Measurements from ENCODE around the gene DIAPH2.

The DIAPH2 gene

DNA sequence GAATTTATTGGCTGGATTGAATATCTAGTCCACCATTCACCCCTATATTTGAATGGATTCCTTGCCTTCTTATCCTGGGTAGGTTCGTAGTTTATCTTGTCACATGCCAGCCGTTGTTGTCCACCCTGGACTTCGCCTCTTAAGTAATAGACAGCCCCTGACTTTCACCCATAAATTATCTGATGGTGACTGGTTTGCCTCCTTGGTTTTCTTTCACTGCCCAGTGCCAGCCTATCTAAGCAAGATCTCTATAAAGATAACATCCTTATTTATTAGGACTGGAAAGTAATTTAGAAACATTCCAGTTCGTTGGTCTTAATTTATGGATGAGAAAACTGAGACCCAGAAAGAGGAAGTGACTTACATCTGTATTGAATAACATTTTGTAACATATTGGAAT, 609.4 kb downstream of the DIAPH2 start:
- DNase-seq (ENCODE audit: low spot score) (no peak), FAIRE-seq (no peak)

DNA sequence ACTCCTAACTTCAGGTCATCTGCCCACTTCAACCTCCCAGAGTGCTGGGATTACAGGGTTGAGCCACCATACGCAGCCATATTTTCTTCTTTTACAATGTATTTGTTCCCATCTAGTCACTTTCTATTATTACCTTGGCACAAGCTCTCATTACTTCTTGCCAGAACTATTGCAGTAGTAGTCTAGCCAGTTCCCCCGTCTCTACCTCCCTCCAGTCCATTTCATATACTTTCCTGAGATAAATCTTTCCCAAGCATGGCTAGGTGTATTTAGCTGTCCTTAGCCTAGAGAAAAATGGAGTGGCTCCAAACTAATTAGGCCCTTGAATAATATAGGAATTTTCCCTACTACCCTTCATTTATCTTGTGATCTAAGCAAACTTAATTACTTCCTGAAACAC, 611.3 kb downstream of the DIAPH2 start:
- DNase-seq (ENCODE audit: low spot score), result no peak
- FAIRE-seq, result no peak

DNA sequence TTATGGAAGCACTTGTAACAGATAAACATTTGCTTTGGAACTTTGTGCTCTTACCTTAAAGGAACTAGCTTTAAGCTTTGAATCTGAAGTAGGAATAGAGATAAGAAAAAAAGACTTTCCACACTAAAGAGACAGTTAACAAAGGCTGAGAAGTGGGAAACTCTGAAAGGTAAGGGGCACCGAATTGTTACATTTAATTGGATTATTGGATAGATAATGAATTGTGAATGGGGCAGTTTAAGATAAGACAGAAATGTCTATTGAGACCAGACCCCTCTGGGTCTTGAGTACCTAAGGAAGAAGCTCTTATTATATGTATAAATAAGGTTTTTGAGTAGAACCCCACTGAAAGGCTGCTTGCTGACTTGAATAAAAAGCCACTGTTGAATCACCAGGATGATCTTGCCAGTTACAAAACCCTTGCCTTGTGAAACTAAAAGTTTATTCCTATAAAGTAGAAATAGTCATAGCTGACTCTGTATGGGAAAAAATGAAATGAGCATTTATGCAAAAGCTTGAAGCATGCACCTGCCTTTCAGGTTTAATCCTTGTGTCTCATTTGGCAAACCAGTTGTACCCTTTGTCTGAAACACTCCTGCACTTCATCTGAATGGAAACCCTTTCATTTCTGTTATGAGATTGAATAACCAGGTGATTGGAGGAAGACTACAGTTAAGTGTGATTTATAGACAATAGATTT, 622.3 kb downstream of the DIAPH2 start:
- FAIRE-seq, result no peak
- no peak for DNase-seq (ENCODE audit: low spot score)

DNA sequence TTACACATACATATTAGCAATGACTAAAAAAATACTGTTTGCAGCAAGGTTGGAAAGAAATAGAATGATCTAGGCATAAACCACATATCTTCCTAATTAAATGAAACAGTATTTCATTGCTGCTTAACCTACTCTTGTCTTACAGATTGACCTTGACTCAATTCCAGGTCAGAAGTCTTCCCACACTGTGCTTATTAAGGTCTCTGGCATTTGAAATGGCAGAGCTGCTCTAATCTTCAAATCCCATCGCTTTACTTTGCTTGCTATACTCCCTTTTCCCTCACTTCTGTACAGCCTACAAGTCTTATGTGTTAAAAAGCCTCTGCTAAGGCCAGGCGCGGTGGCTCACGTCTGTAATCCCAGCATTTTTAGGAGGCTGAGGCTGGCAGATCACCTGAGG, 623.5 kb downstream of the DIAPH2 start:
- DNase-seq (ENCODE audit: low spot score) (no peak), FAIRE-seq (no peak)

DNA sequence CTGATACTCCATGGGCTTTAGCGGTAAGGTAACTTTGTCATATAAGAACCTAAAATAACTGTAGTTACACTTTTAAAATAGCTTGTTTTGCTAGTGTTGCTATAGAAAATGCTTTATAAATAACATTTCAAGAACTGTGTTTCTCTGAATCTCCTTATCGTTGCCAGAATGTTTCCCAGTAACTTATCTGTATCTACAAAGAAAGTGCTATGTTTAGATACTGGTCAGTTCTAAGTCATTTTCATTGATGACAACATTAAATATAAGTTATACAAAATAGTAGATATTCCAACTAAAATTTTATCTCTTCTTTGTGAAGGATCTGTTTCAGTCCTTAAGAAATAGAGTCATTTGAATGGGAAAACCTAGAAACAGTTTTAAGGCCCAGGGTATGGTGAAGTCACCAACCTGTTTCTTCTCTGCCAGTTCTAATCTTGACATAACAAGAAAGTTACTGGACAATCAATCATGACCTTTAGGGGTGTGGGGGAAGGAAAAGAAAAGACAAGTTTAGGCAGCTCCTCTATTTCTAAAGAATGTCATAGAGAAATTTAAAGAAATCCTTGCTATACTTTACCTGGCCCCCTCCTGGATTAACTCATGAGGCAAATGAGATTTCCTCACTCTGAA, 625.0 kb downstream of the DIAPH2 start:
- FAIRE-seq (no peak), DNase-seq (ENCODE audit: low spot score) (no peak)

DNA sequence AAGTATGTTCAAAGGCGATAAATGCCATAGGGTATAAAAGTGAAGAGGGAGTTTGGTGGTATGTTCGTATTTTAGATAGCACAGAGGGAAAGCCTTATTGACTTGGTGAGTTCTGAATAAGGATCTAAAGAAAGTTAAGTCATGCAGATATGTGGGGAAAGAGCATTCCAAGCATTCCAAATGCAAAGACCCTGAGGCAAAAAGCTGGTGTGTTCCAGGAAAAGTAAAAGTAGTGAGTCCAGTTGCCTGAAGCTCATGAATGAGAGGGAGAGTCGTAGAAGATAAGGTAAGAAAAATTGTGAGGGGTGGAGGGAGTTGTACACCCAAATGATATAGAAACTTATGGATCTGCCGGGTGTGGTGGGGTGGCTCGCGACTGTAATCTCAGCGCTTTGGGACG, 625.7 kb downstream of the DIAPH2 start:
- FAIRE-seq, result no peak

DNA sequence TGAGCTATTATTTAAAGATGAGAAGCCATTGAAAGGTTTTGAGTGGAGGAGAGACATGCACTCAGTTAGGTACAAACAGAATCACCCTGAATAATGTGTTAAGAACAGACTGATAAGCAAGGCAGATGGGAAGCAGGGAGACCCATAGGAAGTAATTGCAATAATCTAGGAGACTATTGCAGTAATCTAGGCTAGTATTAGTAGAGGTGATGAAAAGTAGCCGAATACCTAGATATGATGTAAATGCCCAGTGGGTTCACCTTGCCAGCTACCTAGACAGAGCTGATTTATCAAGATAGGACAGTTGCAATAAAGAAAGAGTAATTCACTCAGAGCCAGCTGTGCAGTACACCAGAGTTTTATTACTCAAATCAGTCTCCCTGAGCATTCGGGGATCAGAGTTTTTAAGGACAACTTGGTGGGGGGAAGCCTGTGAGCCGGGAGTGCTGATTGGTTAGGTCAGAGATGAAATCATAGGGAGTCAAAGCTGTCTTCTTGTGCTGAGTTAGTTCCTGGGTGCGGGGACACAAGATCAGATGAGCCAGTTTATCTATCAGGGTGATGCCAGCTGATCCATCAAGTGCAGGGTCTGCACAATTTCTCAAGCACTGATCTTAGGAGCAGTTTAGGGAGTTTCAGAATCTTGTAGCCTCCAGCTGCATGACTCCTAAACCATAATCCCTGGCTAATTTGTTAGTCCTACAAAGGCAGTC, 626.6 kb downstream of the DIAPH2 start:
- FAIRE-seq (no peak), DNase-seq (ENCODE audit: low spot score) (no peak)

More for the DNA sequence above, 625.7 kb downstream of the DIAPH2 start:
- no peak for DNase-seq (ENCODE audit: low spot score)

DNA sequence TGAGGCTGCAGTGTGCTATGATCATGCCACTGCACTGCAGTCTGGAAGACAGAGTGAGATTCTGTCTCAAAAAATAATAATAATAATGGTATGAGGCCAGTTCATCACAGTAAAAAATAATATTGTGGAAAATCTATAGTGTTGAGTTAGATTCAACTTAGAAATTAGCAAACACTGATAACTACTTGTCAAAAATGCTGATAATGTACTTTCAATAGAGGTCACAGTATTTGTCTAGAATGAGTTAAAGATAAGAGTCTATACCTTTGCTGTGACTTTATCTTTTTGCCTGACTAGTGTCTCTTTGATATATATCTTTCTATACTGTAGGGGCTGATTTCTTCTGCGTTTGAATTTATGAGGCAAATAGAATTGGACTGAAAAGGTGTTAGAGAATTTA, 629.7 kb downstream of the DIAPH2 start:
- FAIRE-seq (no peak), DNase-seq (ENCODE audit: low spot score) (no peak)

DNA sequence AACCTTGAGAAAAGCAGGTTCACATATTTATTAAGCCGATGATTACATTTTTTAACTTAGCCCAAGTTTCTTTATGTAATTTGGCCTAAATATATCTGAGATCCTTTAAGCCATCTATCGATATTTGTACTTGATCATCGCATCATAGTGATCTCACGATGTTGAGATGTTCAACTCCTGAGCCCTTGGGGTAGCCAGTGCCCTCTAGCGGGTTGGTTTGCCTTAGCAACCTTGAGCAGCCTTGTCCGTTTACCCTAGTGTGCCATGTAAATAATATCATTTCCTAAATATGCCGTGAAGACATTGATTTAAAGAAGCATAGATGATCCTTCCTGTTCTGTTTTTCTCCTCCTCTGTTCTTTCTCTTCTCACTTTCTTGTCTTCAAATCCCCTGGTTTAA, 631.3 kb downstream of the DIAPH2 start:
- DNase-seq (ENCODE audit: low spot score) (peak; percentile 1), FAIRE-seq (no peak)

DNA sequence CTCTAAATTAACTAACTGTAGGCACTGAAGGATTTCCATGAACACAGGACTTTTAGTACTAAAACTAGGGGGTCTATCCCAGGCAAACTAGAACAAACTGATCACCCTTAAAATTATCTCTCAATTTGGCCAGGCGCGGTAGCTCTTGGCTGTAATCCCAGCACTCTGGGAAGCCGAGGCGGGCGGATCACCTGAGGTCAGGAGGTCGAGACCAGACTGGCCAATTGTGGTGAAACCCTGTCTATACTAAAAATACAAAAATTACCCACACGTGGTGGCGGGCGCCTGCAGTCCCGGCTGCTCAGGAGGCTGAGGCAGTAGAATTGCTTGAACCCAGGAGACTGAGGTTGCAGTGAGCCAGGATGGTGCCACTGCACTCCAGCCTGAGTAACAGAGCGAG, 635.7 kb downstream of the DIAPH2 start:
- no peak for DNase-seq (ENCODE audit: low spot score)
- FAIRE-seq, result no peak

DNA sequence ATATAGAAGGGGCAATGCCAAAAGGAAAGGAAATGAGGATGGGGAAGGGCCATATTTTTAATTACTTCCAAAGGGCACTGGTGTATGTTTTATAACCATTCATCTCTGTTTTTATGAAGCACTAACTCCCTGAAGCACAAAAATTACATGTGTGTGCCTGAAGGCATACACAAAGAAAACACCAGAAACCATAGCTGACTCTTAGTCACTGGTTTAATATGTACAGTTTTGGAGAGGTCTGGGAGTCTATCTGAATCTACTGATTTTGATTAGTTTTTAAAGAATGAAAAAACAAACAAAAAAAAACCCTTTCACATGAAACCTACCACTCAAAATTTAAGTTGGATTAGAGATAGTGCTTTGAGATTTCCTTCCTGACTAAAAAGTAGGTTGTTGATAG, 637.8 kb downstream of the DIAPH2 start:
- FAIRE-seq, result no peak

DNA sequence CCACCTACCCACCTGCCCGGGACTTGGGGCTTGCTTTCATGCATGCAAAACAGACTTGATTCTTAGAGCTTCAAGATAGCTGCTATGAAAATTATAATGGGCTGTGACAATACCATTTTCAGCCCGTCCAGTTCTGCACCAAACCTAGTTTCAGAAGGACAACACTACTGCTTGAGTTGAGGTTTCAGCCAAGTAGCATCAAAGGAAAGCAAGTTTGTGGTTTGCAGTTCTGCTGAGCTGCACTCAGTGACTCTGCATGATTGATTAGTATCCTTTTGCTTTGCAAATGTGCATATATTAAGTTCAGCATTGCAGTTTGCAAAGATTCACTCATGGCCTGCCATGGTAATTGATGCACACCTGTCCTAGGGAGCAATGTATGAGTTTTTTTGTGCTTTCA, 641.8 kb downstream of the DIAPH2 start:
- DNase-seq (ENCODE audit: low spot score) (no peak), FAIRE-seq (no peak)

More for the DNA sequence above, 637.8 kb downstream of the DIAPH2 start:
- DNase-seq (ENCODE audit: low spot score), result no peak

DNA sequence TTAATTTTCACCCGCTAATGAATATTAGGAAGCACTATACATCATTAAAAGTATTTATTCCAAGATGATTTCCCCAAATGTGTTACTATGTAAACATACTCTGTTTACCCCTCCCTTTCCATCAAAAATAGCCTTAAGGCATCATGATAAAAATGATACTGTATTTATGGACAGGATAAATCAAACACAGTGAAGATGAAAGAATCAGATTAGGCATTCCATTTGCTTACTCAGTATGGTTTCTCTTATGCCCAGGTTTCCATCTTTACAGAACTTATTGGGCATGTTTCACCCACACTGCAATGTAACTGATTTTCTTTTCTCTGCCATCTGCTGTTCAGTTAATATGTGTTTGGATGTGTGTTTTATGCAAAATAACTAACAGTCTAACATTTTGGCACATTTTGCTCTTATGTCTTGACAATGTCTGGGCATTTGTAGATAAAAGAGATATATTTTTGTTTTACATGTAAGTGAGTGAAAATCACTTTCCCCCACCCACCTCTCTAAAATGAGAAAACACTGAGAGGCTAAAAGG, 644.3 kb downstream of the DIAPH2 start:
- no peak for DNase-seq (ENCODE audit: low spot score)
- no peak for FAIRE-seq

DNA sequence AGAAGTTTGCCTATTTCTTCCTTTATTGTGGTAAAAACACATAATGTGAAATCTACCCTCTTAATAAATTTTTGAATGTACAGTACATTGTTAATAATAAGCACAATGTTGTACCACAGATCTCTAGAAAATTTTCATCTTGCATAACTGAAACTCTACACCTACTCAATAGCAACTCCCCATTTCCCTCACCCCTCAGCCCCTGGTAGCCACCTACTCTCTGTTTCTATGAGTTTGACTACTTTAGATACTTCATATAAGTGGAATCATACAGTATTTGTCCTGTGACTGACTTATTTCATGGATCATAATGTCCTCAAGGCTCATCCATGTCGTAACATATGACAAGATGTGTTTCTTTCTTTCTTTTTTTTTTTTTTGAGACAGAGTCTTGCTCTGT, 645.5 kb downstream of the DIAPH2 start:
- DNase-seq (ENCODE audit: low spot score), result no peak
- FAIRE-seq, result no peak

DNA sequence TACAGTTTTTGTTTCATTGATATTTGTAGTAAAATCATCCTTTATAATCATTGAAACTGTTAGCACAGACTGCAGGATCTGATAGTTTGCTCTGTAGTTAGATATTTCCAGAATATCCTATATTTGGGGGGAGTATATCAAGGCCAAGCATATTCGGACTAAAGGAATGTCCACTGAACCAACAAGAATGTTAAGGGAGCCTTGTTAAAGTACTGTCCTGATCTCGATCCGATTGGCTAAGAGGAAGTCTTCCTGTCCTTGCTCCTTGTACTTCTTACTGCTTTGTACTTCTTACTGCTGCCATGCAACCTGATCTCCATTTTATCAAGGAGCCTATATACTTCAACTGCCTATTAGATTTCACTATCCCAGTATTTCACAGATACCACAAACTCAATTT, 648.3 kb downstream of the DIAPH2 start:
- DNase-seq (ENCODE audit: low spot score) (no peak), FAIRE-seq (no peak)

DNA sequence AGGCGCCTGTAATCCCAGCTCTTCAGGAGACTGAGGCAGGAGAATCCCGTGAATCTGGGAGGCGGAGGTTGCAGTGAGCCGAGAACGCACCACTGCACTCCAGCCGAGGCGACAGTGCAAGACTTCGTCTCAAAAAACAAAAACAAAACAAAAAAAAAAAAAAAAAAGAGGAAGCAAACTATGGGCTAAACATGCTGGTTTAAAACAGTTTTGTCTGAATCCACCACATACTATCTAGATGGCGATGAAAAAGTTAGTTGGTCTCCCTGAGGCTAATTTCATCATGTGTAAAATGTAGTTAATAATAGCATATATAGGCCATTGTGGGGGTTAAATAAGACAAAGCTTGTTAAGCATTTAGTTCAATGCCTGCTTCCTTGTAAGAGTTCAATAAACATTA, 650.2 kb downstream of the DIAPH2 start:
- DNase-seq (ENCODE audit: low spot score) (no peak), FAIRE-seq (no peak)

DNA sequence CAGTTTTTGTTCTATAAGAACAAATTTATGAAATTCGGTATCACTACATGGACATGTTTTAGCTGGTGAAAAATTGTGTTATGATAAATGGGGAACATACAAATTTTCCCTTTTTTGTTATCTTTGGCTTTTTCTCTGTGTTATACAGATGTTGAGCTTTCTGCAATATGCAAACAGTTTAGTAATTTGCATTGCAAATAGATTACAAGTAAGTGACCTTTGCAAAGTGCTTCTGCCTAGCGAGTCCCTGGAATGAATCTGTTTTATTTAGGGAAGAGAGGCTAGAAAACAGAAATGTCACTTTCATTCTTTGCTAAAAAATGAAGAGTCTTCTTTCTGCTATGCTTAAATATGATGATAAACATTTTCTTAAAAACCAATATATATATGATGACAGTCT, 660.1 kb downstream of the DIAPH2 start:
- DNase-seq (ENCODE audit: low spot score) (no peak), FAIRE-seq (no peak)

DNA sequence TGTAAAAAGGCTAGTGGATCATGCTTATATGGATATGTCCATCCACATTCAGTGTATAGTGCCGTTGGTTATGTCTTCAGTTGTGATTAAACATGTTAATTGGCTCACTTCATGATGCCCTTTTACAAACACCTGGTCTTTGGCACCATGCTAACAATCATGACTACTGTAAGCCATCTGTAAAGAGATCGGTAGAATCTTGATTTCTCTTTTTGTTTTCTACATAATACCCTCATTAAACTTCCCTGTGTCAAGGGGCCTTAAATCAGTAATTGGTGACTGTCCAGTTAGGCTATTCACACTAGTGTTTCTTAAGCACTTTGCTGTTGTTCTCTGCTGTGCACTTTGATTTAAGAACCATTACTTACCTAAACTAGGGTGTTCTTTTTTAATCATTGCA, 674.3 kb downstream of the DIAPH2 start:
- FAIRE-seq (no peak), DNase-seq (ENCODE audit: low spot score) (no peak)

DNA sequence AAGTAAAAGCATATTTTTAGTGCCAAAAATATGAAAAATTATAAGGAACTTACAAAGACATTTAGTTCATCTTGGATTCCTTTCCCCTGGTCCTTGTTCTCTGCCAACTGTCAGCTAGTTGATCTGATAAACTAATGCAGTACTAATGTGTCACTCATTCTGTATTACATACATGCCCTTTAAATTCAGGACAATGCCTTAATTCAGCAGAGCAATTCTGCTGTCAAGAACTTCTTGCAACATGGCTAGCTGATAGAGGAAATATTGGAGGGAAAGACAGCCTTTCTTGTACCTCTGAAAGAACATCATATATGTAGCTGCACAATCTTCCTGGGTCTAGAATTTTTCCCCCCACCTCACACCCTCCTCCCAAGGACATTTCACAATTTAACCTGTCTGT, 679.2 kb downstream of the DIAPH2 start:
- DNase-seq (ENCODE audit: low spot score) (no peak), FAIRE-seq (no peak)

DNA sequence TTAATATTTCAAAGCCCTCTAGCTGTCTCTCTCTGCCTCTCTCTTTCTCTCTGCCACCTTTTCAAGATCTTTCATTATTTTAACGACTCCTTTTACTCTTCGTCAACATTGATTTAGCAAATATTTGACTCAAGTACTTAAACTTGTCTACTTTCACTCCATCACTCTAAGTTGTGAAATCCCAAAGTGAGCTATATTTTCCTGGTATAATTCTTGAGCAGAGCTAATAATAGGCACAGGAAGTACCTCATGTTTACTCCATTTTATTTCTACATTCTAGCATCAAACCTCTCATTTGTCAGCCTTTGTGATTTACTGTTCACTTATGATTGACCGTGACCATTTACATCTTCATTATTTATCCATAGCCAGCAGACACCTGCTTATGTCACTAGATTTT, 681.6 kb downstream of the DIAPH2 start:
- DNase-seq (ENCODE audit: low spot score) (no peak), FAIRE-seq (no peak)

DNA sequence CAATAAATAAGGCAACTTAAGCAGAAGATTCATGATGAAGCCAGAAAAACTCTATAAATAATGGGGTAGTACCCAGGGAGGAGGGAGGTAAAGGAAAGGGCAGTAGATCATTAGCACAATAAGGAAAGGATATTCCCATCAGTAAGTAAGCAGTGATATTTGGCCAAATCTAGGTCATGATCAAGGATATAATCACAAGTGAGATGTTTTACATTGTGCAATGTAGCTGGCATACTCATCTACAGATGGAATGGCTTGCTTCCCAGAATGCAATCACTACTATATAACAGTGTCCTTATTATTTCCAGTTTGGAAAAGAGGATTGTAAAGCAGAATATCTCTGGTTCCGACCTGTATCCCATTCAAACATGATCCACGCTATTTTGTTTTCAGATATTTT, 682.5 kb downstream of the DIAPH2 start:
- no peak for FAIRE-seq
- DNase-seq (ENCODE audit: low spot score), result no peak

DNA sequence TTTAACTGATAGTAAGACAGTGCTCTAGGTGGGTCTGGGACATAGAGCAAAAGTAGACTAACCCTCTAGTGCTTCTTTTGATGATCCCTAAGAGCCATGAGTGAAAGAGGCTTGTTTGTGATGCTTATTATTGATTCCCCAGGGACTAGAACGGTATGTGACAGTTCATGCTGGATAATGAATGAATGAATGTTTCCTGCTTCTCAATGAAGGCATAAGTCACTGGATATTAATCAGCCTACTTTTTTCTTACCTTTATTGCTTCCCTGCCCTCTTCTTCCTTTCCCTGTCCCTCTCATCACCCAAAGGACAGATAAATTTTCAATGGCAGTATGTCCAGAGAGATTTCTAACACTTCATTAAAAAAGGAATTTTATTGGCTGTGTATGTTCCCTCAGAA, 685.3 kb downstream of the DIAPH2 start:
- no peak for FAIRE-seq
- DNase-seq (ENCODE audit: low spot score), result no peak

All from urothelium cell line (cell line).